K562 (cell line): Measurements from ENCODE around the gene HHIPL1. TPM values are rescaled to one million over a fixed set of nuclear protein-coding genes. Genes with fewer than 3 reads are reported as not detected.

Experiments
- ATAC-seq: fragments of 200-7000 bp; cut with Tn5 transposase; 3 replicates; pipeline ENCODE4 v1.9.1; 2020; ENCODE audit warnings: moderate library complexity
- BruUV-seq: library from RNA; stranded (reverse); fragments of 400-500 nt; replicated peaks from 2 replicates; lab custom pipeline; 2021; lab: Mats Ljungman, UMichigan
- CTCF ChIA-PET: fragments of 300-600 bp; formaldehyde crosslinking; extraction: SDS; loops from one replicate; lab custom pipeline; 2021; ENCODE audit warnings: low intra/inter-chr PET ratio; lab: Yijun Ruan, JAX
- POLR2A ChIA-PET: fragments of 300-600, 350-650 bp; sonication (Branson Sonifier 250); formaldehyde crosslinking; extraction: SDS; loops from one replicate; lab custom pipeline; 2021; ENCODE audit warnings: antibody characterized with exemption, inconsistent platforms; lab: Yijun Ruan, JAX
- DNase-seq, 4 experiments: peaks; one replicate each; pipeline versions ENCODE4 v3.0.0 to v3.0.0-alpha.2; 2011 to 2018; ENCODE audit warnings: low spot score in 3 of 4, mixed read lengths in 3 of 4; ENCODE audit errors: extremely low read depth in 1 of 4
- FAIRE-seq: peaks from 2 replicates; lab custom pipeline; 2011; peaks lifted over from hg19 to GRCh38; lab: Jason Lieb, UNC
- H2AFZ ChIP-seq: 2 replicates; pipeline ENCODE4 v1.6.0; 2011; ENCODE audit warnings: low read depth, low read length, control low read depth, inconsistent platforms
- H3K27ac ChIP-seq: fragments of 200-600 bp; 3 replicates; pipeline ENCODE4 v1.8.0; 2011; ENCODE audit warnings: low read depth, mild to moderate bottlenecking, control low read depth, inconsistent platforms, low read length, moderate library complexity, mixed read lengths; ENCODE audit errors: extremely low read depth
- H3K27me3 ChIP-seq, 2 experiments: fragments of 300-600 bp in 1 of 2; 2 replicates in 1 of 2; 3 replicates in 1 of 2; pipeline versions ENCODE4 v1.6.0 to v1.8.0; 2011; ENCODE audit warnings: inconsistent platforms in 2 of 2, low read length in 2 of 2, mild to moderate bottlenecking in 1 of 2, mixed read lengths in 1 of 2, moderate library complexity in 1 of 2; ENCODE audit not compliant: control insufficient read depth in 2 of 2, insufficient read depth in 2 of 2
- H3K36me3 ChIP-seq: fragments of 300-600 bp; 3 replicates; pipeline ENCODE4 v1.8.0; 2011; ENCODE audit warnings: mild to moderate bottlenecking, low read length, inconsistent platforms; ENCODE audit not compliant: control insufficient read depth, insufficient read depth
- H3K4me1 ChIP-seq, 2 experiments: fragments of 200-600 bp in 1 of 2; replicated peaks in 1 of 2; 2 replicates in 1 of 2; 3 replicates in 1 of 2; pipeline versions ENCODE4 v1.5.1 to v1.8.0; 2011; ENCODE audit warnings: inconsistent platforms in 2 of 2, low read length in 2 of 2, mild to moderate bottlenecking in 1 of 2, mixed read lengths in 1 of 2, moderate library complexity in 1 of 2; ENCODE audit not compliant: control insufficient read depth in 2 of 2, insufficient read depth in 2 of 2
- H3K4me2 ChIP-seq: 2 replicates; pipeline ENCODE4 v1.6.1; 2011; ENCODE audit warnings: low read length, control low read depth, inconsistent platforms, mixed read lengths; ENCODE audit not compliant: insufficient read depth
- H3K4me3 ChIP-seq: fragments of 200-600 bp; sonication (generic), shearing (Covaris generic); 2 replicates; pipeline ENCODE4 v1.5.1; 2016; ENCODE audit warnings: control low read depth, inconsistent platforms
- H3K79me2 ChIP-seq: fragments of 200-600 bp; 3 replicates; pipeline ENCODE4 v1.8.0; 2011; ENCODE audit warnings: low read length, inconsistent platforms; ENCODE audit not compliant: control insufficient read depth, insufficient read depth
- H3K9ac ChIP-seq, 2 experiments: 2 replicates each; pipeline versions ENCODE4 v1.6.0 to v1.6.1; 2011; ENCODE audit warnings: low read depth in 2 of 2, low read length in 2 of 2, control low read depth in 1 of 2, inconsistent platforms in 1 of 2, mild to moderate bottlenecking in 1 of 2, mixed read lengths in 1 of 2; ENCODE audit not compliant: insufficient read depth in 1 of 2
- H3K9me1 ChIP-seq: one replicate; pipeline ENCODE4 v1.6.0; 2011; ENCODE audit warnings: inconsistent platforms, mild to moderate bottlenecking, low read length, moderate library complexity; ENCODE audit not compliant: control insufficient read depth, insufficient read depth
- H3K9me3 ChIP-seq: replicated peaks from 2 replicates; pipeline ENCODE4 v1.5.1; 2011; ENCODE audit warnings: low read depth, low read length, inconsistent platforms; ENCODE audit not compliant: control insufficient read depth, insufficient read depth
- H4K20me1 ChIP-seq: replicated peaks from 2 replicates; pipeline ENCODE4 v1.6.1; 2011; ENCODE audit warnings: low read length, inconsistent platforms, mixed read lengths; ENCODE audit not compliant: control insufficient read depth, insufficient read depth
- EGR1 ChIP-seq: fragments of 450-650 bp; conservative IDR thresholded peaks from 2 replicates; pipeline ENCODE4 v1.6.1; 2017; ENCODE audit warnings: mild to moderate bottlenecking
- ELF1 ChIP-seq: fragments of 200-800 bp; sonication (Bioruptor generic); IDR thresholded peaks from 2 replicates; pipeline ENCODE4 v1.6.1; 2016; ENCODE audit warnings: missing genetic modification characterization, missing compliant biosample characterization
- FOS ChIP-seq: IDR thresholded peaks from 3 replicates; pipeline ENCODE4 v1.6.1; 2011; ENCODE audit not compliant: insufficient read length; ENCODE audit errors: extremely low read depth
- GABPB1 ChIP-seq: sonication (generic); formaldehyde crosslinking; IDR thresholded peaks from 2 replicates; pipeline ENCODE4 v1.8.0; 2022; ENCODE audit warnings: mild to moderate bottlenecking, missing genetic modification reagents
- ID3 ChIP-seq, 2 experiments: fragments of 250-450 bp in 1 of 2; fragments of 450-650 bp in 1 of 2; sonication (Bioruptor Pico) in 1 of 2; IDR thresholded peaks; 2 replicates each; pipeline versions ENCODE4 v1.6.1 to v1.8.0; 2016 to 2021; ENCODE audit warnings: mild to moderate bottlenecking in 2 of 2, moderate library complexity in 2 of 2, missing compliant biosample characterization in 1 of 2, missing genetic modification characterization in 1 of 2
- KDM1A ChIP-seq, 2 experiments: fragments of 450-650 bp; IDR thresholded peaks; 2 replicates each; pipeline ENCODE4 v1.6.1; 2016; ENCODE audit warnings: mild to moderate bottlenecking in 2 of 2
- MNT ChIP-seq, 2 experiments: fragments of 450-650 bp; conservative IDR thresholded peaks; 2 replicates each; pipeline ENCODE4 v1.6.1; 2017; ENCODE audit warnings: mild to moderate bottlenecking in 2 of 2, moderate library complexity in 2 of 2
- MXI1 ChIP-seq: IDR thresholded peaks from 2 replicates; pipeline ENCODE4 v1.6.1; 2011; ENCODE audit warnings: low read depth, mild to moderate bottlenecking, improper control_type of control experiment, low read length
- MYC ChIP-seq, 2 experiments: fragments of 250-450 bp in 1 of 2; sonication (Bioruptor Pico) in 1 of 2; IDR thresholded peaks; 2 replicates each; pipeline versions ENCODE4 v1.5.1 to v1.6.1; 2012 to 2021; ENCODE audit warnings: low read depth in 2 of 2, borderline replicate concordance in 1 of 2, improper control_type of control experiment in 1 of 2, low read length in 1 of 2, mild to moderate bottlenecking in 1 of 2, moderate library complexity in 1 of 2
- RBM25 ChIP-seq: fragments of 200-400 bp; formaldehyde crosslinking; IDR thresholded peaks from 2 replicates; pipeline ENCODE4 v1.6.1; 2018; ENCODE audit warnings: low read length, low read depth, moderate library complexity; ENCODE audit not compliant: severe bottlenecking
- ZBTB2 ChIP-seq: fragments of 450-650 bp; IDR thresholded peaks from 2 replicates; pipeline ENCODE4 v1.6.1; 2016; ENCODE audit warnings: antibody characterized with exemption
- ZBTB26 ChIP-seq: fragments of 450-650 bp; formaldehyde crosslinking; IDR thresholded peaks from 2 replicates; pipeline ENCODE4 v1.4.0; 2022; ENCODE audit warnings: missing genetic modification characterization
- ZFX ChIP-seq: sonication (generic); formaldehyde crosslinking; IDR thresholded peaks from 2 replicates; pipeline ENCODE4 v1.8.0; 2022; ENCODE audit warnings: mild to moderate bottlenecking, missing genetic modification reagents, moderate library complexity
- ZNF354B ChIP-seq: fragments of 250-450 bp; sonication (Bioruptor Pico); IDR thresholded peaks from 2 replicates; pipeline ENCODE4 v1.4.0; 2020
- WGBS: fragments of 100-300 bp; shearing (Covaris generic); methylation state at CpG from one replicate; pipeline ENCODE4 v1.1.6; 2016; ENCODE audit warnings: low coverage, mixed read lengths; ENCODE audit not compliant: insufficient coverage; ENCODE audit errors: missing lambda C conversion rate; 5-methylcytosine and 5-hydroxymethylcytosine counted together
- in situ Hi-C: fragments of 300-500 bp; cut with MboI; formaldehyde crosslinking; loops from 4 replicates; pipeline ENCODE4 v1.15.0; 2018; ENCODE audit warnings: inconsistent platforms, mixed read lengths
- intact Hi-C: fragments of 100-400 bp; cut with micrococcal nuclease; formaldehyde crosslinking; loops from 2 replicates; pipeline ENCODE4 v1.14.2; 2022
- polyA plus RNA-seq, 8 experiments: library from polyadenylated mRNA; depleted of rRNA in 4 of 8; stranded (reverse) in 5 of 8; unstranded in 3 of 8; fragments of >200 nt; fragmentation: Nextera tagmentation in 2 of 8; fragmentation: Illumina TruSeq in 1 of 8; extraction: Ambion mirVana in 2 of 8; extraction: Trizol in 1 of 8; gene quantifications; 2 replicates each; pipeline versions ENCODE4 v1.2.1 to v1.2.3, GENCODE V29; 2011 to 2014; ENCODE audit warnings: inconsistent platforms in 1 of 8, missing spikeins in 1 of 8
- total RNA-seq, 7 experiments: library from RNA; depleted of rRNA in 6 of 7; stranded (reverse); fragments of >200 nt in 6 of 7; fragmentation: Illumina TruSeq in 2 of 7; extraction: Trizol in 2 of 7; gene quantifications; 2 replicates each; pipeline versions ENCODE4 v1.2.1 to v1.2.3, GENCODE V29; 2011 to 2021; ENCODE audit warnings: low replicate concordance in 1 of 7

The HHIPL1 gene
- total and polyA plus RNA-seq, 9 of the 15 experiments (the other 6 are each of a cell fraction or from before 2014, with no cell fraction given), result not detected

GRCh38 chr14:99601361-99601831 is 43.5 kb upstream of the HHIPL1 start (continued):
- TF ChIP-seq ID3 (CRISPR knock-in tag; IDR thresholded peaks at IDR 0.05) (no peak), ID3 (tag; IDR thresholded peaks at IDR 0.05) (no peak)
- TF ChIP-seq, all 486 proteins: peak for 4

- FAIRE-seq, result peak; percentile 82
- TF ChIP-seq FOS (no peak), KDM1A (IDR thresholded peaks at IDR 0.05) (peak; percentile 45 to 67; a peak in 3 of 4 replicates), ELF1 (tag) (no peak), ZBTB2 (0 out of 2 replicates have a peak, but pooled peaks have one; percentile 13), MYC (IDR thresholded peaks at IDR 0.05; ENCODE audit: low read depth, low read length) (0 out of 2 replicates have a peak, but pooled peaks have one; percentile 13), MYC (CRISPR knock-in tag; IDR thresholded peaks at IDR 0.05; ENCODE audit: borderline replicate concordance, low read depth) (no peak), ZBTB26 (CRISPR knock-in tag) (no peak), ZFX (CRISPR knock-in tag) (no peak), MNT (conservative IDR thresholded peaks at IDR 0.05) (peak in 1 of 2 experiments; percentile 43; a peak in 1 of 4 replicates), RBM25 (peak; percentile 45), MXI1 (peak; percentile 20; the same call in 1 of the 2 replicates), GABPB1 (no peak), ZNF354B (CRISPR knock-in tag) (no peak), EGR1 (peak; percentile 78)
Measured at GRCh38 chr14:99602054-99602787, 42.7 kb upstream of the HHIPL1 start.

More at GRCh38 chr14:99602054-99602787, 42.7 kb upstream of the HHIPL1 start:
- Histone ChIP-seq H3K9me3 (no peaks in the 10 kb centered on the region), H3K4me2 (peak overlapping the region; percentile 58), H3K9me1 (no peaks in the 10 kb centered on the region), H3K9ac (peak overlapping the region in 1 of 2 experiments; percentile 89; a peak in 3 of 4 replicates), H3K4me1 (peaks cover 36 to 48% of the 10 kb centered on the region in 2 experiments), H3K27me3 (no peaks in the 10 kb centered on the region), H4K20me1 (peaks cover 36% of the 10 kb centered on the region), H3K27ac (no peak overlapping the region), H3K4me3 (peak overlapping the region; percentile 39; the same call in 1 of the 2 replicates), H3K79me2 (peaks cover 46% of the 10 kb centered on the region), H2AFZ (no peak overlapping the region), H3K36me3 (no peaks in the 10 kb centered on the region; the same call in 2 of the 3 replicates)
- 12% methylated on average over 14 of the region's 18 CpGs for WGBS
- POLR2A ChIA-PET, result interaction anchor here (0.6 to 1.6 kb wide), 4 partner anchors 8 to 336 kb away, joined by 3 to 5 read pairs (median 4); no protein-coding TSS in a partner anchor
- CTCF ChIA-PET, result no interaction called here
- intact Hi-C loops, result no loop called here
- TSS peak; percentile 41 for BruUV-seq
- DNase-seq (peak in 1 of 4 experiments; percentile 55), ATAC-seq (no peak)
- in situ Hi-C loops, result no loop called here
